Measurements from ENCODE around the gene ISL1. TPM values are rescaled to one million over a fixed set of nuclear protein-coding genes. Genes with fewer than 3 reads are reported as not detected.

ISL1 gene
- total RNA-seq, 2 donors from 2014 or later: 5.8 to 6.1 TPM

DNA sequence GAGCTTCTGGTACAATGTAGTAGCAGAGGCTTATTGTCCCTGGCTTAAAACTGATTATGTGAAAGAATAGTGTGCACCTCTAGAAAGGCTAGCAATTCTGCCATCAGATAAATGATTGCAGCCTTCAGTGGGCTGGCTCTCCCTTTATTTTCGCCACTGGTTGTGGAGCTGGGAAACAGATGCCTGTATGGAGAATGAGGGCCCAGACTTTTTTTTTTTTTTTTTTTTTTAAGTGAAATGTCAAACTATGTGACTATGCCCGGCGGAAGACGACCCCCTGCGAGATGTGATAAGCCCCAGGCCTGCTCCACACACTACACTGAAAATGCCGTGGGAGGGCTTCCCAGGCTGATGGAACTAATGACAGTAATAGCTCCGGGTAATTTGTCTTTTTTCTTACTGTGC is 28.7 kb downstream of the ISL1 start:
- TF ChIP-seq, protein P1, sequence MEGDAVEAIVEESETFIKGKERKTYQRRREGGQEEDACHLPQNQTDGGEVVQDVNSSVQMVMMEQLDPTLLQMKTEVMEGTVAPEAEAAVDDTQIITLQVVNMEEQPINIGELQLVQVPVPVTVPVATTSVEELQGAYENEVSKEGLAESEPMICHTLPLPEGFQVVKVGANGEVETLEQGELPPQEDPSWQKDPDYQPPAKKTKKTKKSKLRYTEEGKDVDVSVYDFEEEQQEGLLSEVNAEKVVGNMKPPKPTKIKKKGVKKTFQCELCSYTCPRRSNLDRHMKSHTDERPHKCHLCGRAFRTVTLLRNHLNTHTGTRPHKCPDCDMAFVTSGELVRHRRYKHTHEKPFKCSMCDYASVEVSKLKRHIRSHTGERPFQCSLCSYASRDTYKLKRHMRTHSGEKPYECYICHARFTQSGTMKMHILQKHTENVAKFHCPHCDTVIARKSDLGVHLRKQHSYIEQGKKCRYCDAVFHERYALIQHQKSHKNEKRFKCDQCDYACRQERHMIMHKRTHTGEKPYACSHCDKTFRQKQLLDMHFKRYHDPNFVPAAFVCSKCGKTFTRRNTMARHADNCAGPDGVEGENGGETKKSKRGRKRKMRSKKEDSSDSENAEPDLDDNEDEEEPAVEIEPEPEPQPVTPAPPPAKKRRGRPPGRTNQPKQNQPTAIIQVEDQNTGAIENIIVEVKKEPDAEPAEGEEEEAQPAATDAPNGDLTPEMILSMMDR (conservative IDR thresholded peaks at IDR 0.05): no peak
- no peaks in the 10 kb centered on the region for H3K9me3 Mint-ChIP-seq
- Histone ChIP-seq H3K27ac (ENCODE audit: low read depth, low read length) (no peak overlapping the region), H3K9me3 (ENCODE audit: control insufficient read depth, low read length) (no peaks in the 10 kb centered on the region), H3K36me3 (ENCODE audit: control insufficient read depth, insufficient read depth, low read length) (no peaks in the 10 kb centered on the region), H3K4me1 (ENCODE audit: control insufficient read depth, insufficient read depth, low read length) (peaks cover 7% of the 10 kb centered on the region), H3K27me3 (ENCODE audit: control insufficient read depth, insufficient read depth, low read length, poor library complexity, severe bottlenecking) (peaks cover 26% of the 10 kb centered on the region), H3K9ac (ENCODE audit: extremely low read depth, low read length, poor library complexity, severe bottlenecking) (no peak overlapping the region), H3K4me3 (ENCODE audit: low read length) (no peak overlapping the region)
- no peaks in the 10 kb centered on the region for H3K36me3 Mint-ChIP-seq (ENCODE audit: low read depth)
- no peak overlapping the region for H3K27ac Mint-ChIP-seq
- H3K4me3 Mint-ChIP-seq: no peak overlapping the region
- WGBS, 2 experiments (ENCODE audit: insufficient coverage in 1 of 2, insufficient read length in 1 of 2): 77% methylated on average over 7 of the region's 7 CpGs; no CpG with 5 or more reads in 1 of the 2 experiments
- DNase-seq: no peak
- peaks cover 27% of the 10 kb centered on the region for H3K27me3 Mint-ChIP-seq (ENCODE audit: insufficient read depth)
- H3K4me1 Mint-ChIP-seq: peaks cover 18% of the 10 kb centered on the region

DNA sequence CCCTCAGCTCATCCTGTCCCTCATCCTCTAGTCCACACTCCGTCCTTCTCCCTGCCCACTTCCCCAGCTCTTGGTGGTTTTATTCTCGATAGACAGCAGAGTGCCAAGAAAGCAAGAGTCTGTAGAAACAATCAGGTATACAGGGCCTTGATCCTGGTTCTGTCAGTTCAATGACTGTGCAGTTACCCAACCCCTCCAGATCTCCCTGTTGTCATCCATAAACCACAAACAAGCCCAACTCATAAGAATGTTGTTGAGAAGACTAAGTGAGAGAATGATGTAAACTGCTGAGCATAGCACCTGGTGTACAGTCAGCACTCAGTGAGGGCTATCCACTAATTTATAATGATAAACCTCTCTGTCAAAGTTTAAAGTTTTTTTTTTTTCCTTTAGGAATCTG is 31.3 kb downstream of the ISL1 start:
- H3K4me3 ChIP-seq (ENCODE audit: low read length): no peak overlapping the region
- H3K9ac ChIP-seq (ENCODE audit: extremely low read depth, low read length, poor library complexity, severe bottlenecking): no peak overlapping the region
- WGBS, 2 experiments (ENCODE audit: insufficient coverage in 1 of 2, insufficient read length in 1 of 2): 92 to 100% methylated on average over 2 of the region's 2 CpGs
- no peaks in the 10 kb centered on the region for H3K36me3 ChIP-seq (ENCODE audit: control insufficient read depth, insufficient read depth, low read length)
- Mint-ChIP-seq H3K27ac (no peak overlapping the region), H3K27me3 (ENCODE audit: insufficient read depth) (peaks cover 43% of the 10 kb centered on the region), H3K4me1 (peaks cover 13% of the 10 kb centered on the region), H3K4me3 (no peak overlapping the region), H3K9me3 (no peaks in the 10 kb centered on the region), H3K36me3 (ENCODE audit: low read depth) (no peaks in the 10 kb centered on the region)
- H3K27me3 ChIP-seq (ENCODE audit: control insufficient read depth, insufficient read depth, low read length, poor library complexity, severe bottlenecking): peaks cover 41% of the 10 kb centered on the region
- H3K9me3 ChIP-seq (ENCODE audit: control insufficient read depth, low read length): no peaks in the 10 kb centered on the region
- no peaks in the 10 kb centered on the region for H3K4me1 ChIP-seq (ENCODE audit: control insufficient read depth, insufficient read depth, low read length)
- H3K27ac ChIP-seq (ENCODE audit: low read depth, low read length): no peak overlapping the region
- no peak for DNase-seq
- TF ChIP-seq, protein P1 (conservative IDR thresholded peaks at IDR 0.05): no peak

DNA sequence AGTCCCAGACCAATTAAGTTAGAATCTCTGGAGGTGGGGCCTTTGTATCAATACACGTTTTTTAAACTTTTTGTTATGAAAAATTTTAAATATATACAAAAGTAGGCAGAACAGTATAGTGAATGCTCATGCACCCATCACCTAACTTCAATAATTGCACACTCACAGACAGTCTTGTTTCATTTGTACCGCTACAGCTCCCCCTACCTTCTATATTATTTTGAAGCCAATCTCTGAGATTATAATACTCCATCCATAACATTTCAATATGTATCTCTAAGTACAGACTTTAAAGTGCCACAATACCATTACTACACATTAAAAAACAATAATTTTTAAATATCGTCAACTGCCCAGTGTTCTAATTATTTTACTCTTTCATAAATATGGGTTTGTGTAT is 32.9 kb downstream of the ISL1 start:
- DNase-seq: no peak
- 90 to 100% methylated on average over 1 of the region's 3 CpGs for WGBS, 2 experiments (ENCODE audit: insufficient coverage in 1 of 2, insufficient read length in 1 of 2)
- H3K4me3 ChIP-seq (ENCODE audit: low read length): no peak overlapping the region
- TF ChIP-seq, protein P1 (conservative IDR thresholded peaks at IDR 0.05): peak; percentile 45
- Mint-ChIP-seq H3K27me3 (ENCODE audit: insufficient read depth) (peaks cover 41% of the 10 kb centered on the region), H3K36me3 (ENCODE audit: low read depth) (no peaks in the 10 kb centered on the region), H3K27ac (no peak overlapping the region), H3K4me3 (no peak overlapping the region), H3K9me3 (no peaks in the 10 kb centered on the region), H3K4me1 (peaks cover 13% of the 10 kb centered on the region)
- no peak overlapping the region for H3K9ac ChIP-seq (ENCODE audit: extremely low read depth, low read length, poor library complexity, severe bottlenecking)
- peaks cover 40% of the 10 kb centered on the region for H3K27me3 ChIP-seq (ENCODE audit: control insufficient read depth, insufficient read depth, low read length, poor library complexity, severe bottlenecking)
- no peaks in the 10 kb centered on the region for H3K4me1 ChIP-seq (ENCODE audit: control insufficient read depth, insufficient read depth, low read length)
- H3K27ac ChIP-seq (ENCODE audit: low read depth, low read length): no peak overlapping the region
- no peaks in the 10 kb centered on the region for H3K36me3 ChIP-seq (ENCODE audit: control insufficient read depth, insufficient read depth, low read length)
- H3K9me3 ChIP-seq (ENCODE audit: control insufficient read depth, low read length): no peaks in the 10 kb centered on the region

Data from endodermal cell (in vitro differentiated cells).